ENCODE measurements around the gene ETAA1. TPM values are rescaled to one million over a fixed set of nuclear protein-coding genes. Genes with fewer than 3 reads are reported as not detected.
A peak's percentile ranks its signal among the peaks of the same experiment; 100 is the strongest.

Gene ETAA1
- total RNA-seq, 1 donor from 2014 or later, result 18.8 TPM

- H3K4me1 Mint-ChIP-seq, result peaks cover 27% of the 10 kb centered on the region
- DNase-seq (ENCODE audit: low read depth, low spot score), result no peak
Observed at GRCh38 chr2:67459761-67460160, 62.6 kb downstream of the ETAA1 start.

More at GRCh38 chr2:67459761-67460160, 62.6 kb downstream of the ETAA1 start:
- Mint-ChIP-seq H3K27me3 (ENCODE audit: low read depth) (no peaks in the 10 kb centered on the region), H3K9me3 (no peaks in the 10 kb centered on the region), H3K36me3 (ENCODE audit: low read depth) (no peaks in the 10 kb centered on the region), H3K27ac (ENCODE audit: unreplicated experiment) (peak overlapping the region; percentile 55), H3K4me3 (no peak overlapping the region)
- TF ChIP-seq, protein P1, sequence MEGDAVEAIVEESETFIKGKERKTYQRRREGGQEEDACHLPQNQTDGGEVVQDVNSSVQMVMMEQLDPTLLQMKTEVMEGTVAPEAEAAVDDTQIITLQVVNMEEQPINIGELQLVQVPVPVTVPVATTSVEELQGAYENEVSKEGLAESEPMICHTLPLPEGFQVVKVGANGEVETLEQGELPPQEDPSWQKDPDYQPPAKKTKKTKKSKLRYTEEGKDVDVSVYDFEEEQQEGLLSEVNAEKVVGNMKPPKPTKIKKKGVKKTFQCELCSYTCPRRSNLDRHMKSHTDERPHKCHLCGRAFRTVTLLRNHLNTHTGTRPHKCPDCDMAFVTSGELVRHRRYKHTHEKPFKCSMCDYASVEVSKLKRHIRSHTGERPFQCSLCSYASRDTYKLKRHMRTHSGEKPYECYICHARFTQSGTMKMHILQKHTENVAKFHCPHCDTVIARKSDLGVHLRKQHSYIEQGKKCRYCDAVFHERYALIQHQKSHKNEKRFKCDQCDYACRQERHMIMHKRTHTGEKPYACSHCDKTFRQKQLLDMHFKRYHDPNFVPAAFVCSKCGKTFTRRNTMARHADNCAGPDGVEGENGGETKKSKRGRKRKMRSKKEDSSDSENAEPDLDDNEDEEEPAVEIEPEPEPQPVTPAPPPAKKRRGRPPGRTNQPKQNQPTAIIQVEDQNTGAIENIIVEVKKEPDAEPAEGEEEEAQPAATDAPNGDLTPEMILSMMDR (conservative IDR thresholded peaks at IDR 0.05), result no peak

Measured in neural crest cell (in vitro differentiated cells).